Panc1 (cell line): ENCODE results near the gene MAGI2.

ENCODE experiments used
- POLR2AphosphoS5 ChIP-seq: IDR thresholded peaks from 2 replicates; pipeline ENCODE4 v1.6.1; 2012; ENCODE audit warnings: mild to moderate bottlenecking, low read depth, low read length, moderate library complexity
- TCF7L2 ChIP-seq: IDR thresholded peaks from 2 replicates; pipeline ENCODE4 v1.6.1; 2011; ENCODE audit warnings: mild to moderate bottlenecking, low read depth, low read length, inconsistent platforms
- TF ChIP-seq, protein P1 (sequence below): fragments of 450-650 bp; IDR thresholded peaks from 2 replicates; pipeline ENCODE4 v1.5.1; 2017; ENCODE audit warnings: mild to moderate bottlenecking

DNA sequence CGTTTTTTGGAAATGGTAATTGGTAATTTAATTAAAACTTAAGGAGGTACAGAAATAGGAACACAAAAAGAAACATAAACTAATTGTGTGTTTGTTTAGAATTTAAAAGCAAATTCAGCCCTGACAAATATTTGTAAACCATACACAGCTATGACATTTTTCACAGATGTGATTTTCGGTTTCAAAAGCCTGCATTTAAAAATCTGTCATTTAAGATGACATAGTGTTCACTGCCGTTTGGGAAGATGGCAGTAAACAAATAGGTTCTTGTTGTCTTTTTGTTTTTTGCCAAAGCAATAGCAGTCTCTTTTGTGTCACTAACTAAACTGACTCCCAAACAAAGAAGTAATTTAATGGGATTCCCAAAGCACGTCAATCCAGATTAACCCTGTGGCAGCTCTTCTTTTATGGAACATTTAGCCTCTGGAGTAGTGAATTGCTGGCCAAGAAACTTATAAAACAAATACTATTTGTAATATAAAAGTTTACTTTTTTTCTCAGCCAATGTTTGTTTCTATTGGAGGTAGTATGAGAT is 957.3 kb downstream of the MAGI2 start:
- TF ChIP-seq, protein P1, sequence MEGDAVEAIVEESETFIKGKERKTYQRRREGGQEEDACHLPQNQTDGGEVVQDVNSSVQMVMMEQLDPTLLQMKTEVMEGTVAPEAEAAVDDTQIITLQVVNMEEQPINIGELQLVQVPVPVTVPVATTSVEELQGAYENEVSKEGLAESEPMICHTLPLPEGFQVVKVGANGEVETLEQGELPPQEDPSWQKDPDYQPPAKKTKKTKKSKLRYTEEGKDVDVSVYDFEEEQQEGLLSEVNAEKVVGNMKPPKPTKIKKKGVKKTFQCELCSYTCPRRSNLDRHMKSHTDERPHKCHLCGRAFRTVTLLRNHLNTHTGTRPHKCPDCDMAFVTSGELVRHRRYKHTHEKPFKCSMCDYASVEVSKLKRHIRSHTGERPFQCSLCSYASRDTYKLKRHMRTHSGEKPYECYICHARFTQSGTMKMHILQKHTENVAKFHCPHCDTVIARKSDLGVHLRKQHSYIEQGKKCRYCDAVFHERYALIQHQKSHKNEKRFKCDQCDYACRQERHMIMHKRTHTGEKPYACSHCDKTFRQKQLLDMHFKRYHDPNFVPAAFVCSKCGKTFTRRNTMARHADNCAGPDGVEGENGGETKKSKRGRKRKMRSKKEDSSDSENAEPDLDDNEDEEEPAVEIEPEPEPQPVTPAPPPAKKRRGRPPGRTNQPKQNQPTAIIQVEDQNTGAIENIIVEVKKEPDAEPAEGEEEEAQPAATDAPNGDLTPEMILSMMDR, result no peak
- TF ChIP-seq POLR2AphosphoS5 (no peak), TCF7L2 (no peak)
